NCI-H226 (cell line): ENCODE data around the gene MSI2.

Experiments used
- DNase-seq: peaks from one replicate; pipeline ENCODE4 v3.0.0-alpha.2; 2015

Gene MSI2

DNA sequence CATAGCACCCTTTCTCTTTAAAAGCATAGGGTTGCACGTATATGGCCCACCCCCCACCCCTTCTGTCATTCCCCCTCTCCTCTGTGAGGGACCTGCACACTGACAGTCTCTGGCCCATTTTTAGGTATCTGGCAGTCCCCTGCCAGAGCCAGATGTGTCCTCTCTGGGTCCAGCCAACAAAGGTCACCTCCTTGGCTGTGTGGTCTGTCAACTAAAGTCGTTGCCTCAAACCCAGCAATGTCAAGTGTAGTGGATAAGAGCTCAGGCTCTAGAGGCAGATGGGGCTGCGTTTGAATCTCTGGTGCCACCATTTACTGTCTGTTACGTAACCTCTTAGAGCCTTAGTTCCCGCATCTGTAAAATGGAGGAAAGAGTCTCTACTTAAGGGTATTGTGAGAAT is 211.5 kb downstream of the MSI2 start:
- no peak for DNase-seq

DNA sequence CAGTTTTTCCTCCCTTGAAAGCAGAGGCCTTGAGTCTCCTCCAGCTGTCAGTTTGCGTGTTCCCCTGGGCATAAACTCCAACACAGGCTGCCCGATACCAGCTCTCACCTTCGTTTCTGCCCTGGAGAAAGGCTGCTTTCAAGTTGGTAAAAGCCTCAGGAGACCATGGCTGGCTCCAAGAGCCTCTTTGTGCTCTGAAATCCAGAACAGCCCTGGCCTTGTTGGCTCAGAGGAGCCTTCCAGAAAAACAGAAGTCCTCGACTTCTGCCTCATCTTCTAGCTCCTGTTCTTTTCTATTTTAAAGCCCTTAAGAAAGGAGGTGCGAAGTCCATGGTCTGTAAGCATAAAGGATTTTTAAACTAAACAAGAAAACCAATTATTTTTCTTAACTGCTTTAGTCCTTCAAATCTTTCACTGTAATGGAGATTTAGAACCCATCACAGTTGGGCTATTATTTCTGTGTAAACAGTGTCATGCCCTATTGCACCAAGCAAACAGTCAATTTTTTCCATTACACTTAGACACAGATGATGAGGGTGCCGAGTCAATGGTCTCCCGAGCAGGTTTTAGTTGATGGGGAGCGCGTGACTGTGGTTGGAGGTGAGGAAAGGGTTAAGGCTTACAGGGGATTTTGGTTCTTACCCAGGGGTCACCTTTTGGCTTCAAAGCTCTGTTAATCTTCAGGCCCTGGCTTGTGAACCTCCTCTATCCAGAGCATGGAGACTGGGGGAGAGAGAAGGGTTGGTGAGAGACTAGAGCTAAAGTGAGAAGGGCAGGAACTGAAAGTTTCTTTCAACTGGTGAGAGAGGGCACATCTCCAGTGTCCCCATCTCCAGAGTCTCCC is 212.8 kb downstream of the MSI2 start:
- DNase-seq = no peak

DNA sequence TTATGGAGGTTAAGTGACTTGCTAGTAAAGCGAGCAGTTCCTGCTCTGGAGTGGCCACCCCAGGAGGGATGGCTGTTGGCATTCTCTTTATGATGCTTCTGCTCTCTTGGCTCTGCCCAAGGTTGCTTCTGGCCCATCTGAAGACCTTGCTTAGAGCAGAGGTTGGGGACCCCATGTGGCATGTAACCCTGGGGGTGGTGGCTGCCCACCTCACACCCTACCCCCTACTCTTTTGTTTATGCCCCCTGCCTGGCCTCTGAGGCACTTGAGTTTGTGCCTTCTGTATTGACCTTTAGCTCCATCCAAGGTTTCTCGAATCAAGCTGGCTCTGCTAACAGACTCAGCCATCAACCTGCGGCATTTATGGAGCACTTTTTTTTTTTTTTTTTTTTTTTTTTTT is 214.6 kb downstream of the MSI2 start:
- no peak for DNase-seq

DNA sequence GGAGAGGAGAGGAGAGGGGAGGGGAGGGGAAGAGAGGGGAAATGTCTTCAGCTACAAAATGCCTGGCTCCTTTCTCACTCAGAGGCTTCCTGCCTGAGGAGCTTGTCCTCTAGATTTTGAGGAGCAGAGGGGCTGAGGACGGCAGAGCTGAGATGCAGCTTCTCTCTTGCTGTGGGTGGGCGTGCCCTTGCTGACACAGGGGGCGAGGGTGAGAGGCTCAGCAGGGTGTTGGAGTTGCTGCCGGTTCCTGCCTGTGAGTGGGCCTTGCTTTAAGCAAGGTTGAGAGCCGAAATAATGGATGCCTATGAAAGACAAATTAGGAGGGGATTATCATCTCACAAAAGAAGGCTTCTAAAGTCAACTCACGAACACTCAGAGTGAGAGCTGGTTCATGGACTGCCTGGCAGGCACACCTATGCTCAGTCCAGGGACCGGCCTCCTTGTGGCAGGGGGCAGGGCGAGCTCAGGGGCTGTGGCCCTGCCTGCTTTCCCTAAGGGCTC is 215.6 kb downstream of the MSI2 start:
- no peak for DNase-seq

DNA sequence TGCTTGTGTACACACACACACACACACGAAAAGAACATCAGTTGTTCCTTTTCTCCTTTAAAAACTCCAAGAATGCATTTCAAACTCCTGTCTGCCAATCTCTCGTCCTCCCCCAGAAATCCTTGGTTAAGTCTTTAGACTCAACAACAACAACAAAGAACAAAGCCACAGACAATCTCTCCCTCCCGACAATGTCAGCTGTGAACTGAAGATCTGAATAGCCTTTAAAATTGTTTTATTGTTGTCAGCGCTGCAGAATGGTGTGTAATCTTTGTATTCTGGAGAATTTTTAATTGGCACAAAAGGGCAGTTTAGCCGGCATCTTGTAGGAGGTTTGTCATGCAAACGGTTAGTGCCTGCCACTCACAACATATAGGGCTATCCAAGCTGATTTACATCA is 219.5 kb downstream of the MSI2 start:
- no peak for DNase-seq

DNA sequence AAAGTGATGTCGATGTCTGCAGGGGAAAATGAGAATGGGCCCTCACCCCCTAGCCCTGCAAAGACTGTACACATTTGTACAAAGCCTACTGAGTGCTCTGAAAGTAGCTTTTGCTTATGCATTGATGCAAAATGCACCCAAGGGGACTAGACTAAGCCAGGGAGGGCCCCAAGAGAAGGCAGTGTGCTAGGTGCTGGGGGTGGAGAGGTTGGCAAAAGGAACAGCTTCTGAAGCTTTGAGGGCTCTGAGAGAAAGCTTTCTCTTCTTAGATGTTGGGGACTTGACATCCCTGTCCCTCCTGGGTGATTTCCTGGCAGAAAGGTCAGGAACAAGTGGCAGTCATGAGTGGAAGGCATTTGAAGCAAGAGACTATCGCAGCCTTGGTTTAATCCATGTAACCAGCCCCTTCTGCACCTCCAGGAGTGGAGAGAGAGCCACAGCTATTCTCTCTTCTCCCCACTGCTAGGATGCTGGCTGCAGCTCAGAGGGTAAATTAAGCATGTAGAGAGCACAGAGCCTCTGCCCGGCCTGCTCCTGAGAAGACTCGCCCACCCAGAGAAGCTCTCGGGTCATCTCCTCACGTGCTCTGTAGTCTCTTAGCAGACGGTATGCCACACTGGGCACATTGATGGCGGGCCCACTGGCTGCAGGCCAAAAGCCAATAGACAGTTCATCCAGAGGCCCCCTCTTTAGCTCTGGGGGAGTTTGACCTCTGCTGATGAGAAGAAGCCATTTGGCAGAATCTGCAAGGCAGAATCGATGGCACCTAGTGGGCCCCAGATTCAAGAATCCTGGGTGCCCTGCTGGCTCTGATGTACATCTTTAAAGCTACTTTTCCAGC is 221.4 kb downstream of the MSI2 start:
- no peak for DNase-seq

DNA sequence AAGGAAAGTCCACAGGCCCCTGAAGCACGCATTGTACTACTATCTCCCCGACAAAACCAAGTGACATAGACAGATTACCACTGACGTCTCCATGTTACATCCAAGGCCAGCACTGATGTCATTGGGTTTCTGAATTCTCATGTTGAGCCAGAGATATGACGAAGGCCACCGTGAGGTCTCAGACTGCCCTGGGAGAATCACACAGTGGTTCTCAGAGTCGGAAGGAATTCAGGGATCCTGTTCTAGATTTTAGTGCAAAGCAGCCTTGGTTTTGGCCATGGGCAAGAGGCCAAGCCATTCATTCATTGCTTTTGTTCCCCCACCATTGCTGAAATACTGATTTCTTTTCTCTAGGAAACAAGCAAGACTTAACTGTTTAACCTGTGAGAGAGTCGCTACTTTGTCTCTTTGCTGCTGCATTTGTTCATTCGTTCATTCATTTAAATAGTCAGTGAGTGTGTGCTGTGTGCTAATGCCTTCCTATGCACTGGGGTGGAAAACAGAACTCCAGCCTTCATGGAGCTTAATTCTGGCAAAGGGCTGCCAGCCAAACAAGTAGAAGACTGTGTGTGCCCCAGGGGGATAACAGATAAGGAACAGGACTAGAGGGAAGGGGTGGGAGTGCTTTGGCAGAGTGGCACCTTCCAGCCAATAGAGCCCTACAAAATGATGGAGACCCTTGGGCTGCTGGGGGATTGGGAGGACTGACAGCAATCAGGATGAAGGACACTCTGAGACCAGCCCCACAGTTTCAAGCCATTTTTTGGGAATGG is 222.3 kb downstream of the MSI2 start:
- no peak for DNase-seq

DNA sequence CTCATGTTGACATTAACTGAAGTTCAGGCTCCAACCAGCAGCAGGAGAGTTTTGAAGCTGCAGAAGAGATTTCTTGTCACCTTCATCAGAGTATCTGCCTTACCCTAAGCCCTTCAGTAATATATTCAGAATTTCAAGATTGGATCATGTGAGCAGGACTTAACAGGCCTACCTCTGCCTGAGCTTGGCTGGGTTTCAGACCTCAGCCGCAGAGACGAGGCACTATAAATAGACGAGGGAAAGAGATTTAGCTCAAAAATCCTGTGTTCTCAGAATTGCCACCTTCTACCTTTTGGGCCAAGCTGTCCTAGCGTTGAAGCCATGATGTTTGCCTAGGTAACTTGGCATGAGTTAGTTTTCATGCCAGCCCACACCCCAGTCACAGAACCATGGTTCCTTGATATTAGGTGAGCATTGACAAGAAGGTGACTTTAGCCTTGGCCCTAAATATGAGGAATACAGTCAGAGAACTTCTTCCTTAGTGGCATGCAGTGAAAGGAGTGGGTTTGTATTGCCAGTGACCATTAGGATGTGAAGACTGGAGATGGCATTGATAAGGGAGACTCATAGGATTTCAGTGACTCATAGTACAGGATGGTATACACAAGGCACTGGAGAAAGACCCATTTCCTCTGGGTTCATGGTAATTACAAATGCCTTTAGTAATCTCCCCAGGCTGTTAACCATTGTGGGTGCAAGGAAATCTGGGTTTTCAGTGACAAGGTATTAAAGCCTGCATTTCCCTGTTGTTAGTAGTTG is 224.3 kb downstream of the MSI2 start:
- DNase-seq = peak; percentile 83

DNA sequence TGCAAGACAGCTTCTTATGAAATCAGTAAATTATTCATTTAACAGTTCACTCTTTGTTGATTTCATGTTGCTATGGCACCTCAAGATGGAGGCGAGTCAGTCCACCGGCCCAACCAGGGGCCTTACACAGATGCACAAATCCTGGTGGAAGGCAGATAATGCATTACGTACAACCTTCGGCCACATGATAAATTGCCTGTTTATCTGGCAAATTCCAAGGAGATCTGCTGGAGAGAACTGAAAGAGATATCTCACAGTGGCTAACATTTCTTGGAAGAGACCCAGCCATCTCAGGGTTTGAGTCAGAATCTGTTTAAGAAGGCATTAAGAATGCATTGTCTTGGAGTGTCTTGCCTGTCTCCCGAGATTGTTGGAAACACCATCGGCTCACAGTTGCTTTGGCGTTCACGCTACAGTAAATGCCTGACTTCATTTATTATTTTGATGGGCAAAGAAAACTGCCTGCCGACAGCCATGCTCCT is 225.6 kb downstream of the MSI2 start:
- peak; percentile 100 for DNase-seq

DNA sequence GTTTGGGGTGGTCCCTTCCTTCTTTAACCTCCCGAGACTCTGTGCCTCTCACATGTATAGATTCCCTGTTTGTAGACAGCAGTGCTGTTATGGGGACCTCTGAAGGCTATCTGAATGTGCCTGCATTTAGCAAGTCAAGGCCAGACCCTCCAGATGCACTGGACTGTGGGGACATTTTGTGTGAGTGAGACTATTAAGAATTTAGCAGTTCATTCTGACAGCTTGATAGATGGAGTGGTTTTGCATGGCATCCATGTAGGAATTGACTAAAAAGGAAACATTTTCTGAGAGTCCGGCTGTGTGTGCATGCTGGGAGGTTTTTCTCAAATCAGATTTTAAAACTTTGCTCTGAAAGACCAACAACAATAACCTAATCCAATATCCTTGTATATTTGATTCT is 226.3 kb downstream of the MSI2 start:
- DNase-seq = no peak

DNA sequence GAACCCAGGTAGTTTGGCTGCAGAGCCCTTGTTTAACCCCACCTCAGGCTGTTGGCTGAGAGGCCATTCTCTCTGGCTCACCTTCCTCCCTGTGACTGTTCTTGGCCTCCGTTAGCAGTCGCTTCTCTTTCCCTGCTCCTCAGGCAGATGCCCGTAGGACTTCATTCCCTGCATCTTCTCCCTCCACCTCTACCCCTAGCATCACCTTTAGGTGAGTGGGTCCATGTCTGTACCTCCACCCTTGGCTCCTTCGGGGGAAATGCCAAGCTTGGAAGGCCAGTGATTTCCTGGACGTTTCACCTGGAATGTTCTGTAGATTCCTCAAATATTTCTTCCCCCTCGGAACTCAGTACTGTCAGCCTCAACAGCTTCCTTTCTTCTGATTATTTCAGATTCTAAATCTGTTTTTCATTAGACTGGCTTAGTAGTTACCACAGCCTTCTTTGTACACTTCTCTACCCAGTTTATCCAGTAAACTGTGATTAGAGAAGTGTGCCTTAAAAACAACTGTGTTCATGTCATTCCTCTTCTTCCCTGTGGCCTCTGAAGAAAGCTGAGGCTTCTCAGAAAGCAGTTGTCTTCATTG is 227.9 kb downstream of the MSI2 start:
- DNase-seq = peak; percentile 33

DNA sequence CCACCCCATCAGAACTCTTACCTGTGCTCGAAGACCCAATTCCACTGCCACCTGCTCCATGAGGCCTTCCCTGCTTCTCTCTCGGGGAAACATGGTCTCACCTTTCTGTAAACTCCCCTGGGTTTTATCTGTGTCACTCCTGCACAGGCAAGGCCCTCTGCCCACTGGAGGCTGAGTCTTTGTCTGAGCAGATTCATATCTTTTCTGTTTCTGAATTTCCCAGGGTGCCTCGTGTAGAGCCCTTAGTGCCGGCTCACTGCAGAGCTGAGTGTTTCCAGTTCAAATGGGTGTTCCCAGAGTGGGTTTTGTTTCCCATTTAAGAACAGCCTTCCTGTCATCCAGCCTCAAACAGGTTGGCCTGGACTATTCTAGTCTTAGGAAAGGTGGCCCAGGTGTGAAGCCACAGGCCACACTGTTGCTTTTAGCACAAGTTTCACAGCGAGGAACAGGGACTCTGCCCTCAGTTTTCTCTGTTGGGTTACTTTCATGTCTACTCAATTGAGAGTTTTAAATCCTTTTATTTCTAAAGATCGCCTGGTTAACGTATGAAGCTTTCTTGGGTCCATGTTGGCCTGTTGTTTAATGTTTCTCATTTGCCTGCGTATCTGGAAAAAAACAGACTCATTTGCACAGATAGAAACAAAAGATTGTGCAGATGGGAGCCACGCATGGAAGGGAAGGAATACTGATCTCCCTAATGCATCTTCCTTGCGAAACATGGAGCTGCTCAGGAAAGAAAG is 228.7 kb downstream of the MSI2 start:
- DNase-seq = no peak

DNA sequence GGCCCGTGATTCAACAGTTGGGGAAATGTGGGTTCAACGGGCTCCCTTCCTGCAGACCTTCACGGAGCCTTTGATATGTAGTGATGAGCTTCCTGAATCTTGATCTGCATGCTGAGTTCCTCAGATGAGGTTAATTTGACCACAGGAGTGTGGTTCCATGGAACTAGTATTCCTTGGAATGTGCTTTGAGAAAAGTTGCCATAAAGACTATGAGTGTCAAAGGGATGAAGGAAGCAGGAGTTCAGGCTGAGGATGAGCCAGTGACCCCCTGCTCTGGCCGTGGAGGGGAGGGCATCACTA is 229.2 kb downstream of the MSI2 start:
- no peak for DNase-seq

DNA sequence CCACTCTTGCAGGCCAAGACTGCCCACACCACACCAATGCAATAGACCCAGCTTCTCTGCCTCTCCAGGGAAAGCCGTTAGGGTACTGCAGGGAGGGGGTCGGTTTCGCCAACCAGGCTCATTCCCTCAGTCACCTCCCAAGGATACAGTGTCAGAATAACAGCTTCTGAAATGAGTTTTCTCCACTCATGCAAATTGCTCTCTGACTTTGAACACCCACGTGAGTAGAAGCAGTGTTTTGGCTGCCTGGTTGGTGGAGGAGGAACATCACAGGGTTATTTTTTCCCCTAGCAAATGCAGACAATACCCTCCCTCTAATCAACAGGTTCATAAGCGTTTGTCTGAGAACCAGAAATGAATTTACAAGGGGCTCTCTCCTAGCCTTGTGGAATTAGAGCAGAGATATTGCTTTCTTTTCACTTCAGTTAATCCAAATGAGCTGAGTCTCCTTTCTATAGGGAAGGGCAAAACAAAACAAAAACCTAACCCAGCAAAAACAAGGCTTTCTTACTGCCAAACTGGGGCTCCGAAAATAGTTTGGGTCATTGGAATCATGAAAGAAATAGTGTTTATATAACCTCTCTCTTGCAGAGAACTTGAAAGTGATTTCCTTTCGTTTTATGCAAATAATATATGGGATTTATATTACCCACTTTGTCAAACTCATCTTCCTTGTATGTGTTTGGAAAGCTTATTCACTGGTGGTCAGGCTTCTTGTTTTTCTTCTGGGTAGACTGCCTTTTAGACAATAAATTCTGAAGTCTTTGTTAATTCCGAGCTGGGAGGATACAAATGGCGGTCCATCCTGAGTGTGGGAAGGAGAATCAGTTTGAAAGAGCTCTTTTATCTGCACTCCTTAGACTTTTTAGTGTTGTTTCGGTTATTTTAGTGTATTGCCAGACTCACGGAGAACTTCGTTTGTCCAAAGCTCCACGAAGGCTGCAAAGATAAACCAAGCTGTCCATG is 229.9 kb downstream of the MSI2 start:
- no peak for DNase-seq

DNA sequence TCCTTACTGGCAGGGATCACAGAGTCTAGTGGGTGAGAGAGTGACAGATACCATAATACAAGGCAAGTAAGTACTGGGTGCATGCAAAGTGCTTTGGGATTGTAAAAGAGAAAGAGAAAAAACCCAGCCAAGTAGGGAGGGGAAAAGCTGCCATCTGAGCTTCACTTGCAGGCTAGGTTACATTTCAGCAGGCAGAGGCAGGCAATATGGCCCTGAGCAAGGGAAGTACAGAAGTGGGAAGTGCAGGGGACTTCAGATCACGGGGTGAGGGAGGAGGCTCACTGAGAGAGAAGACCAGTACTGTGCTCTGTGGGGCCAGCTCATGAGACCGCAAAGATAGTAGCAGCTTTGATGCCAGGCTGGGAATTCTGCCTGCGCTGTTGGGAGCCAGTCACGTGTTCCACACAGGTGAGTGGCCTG is 230.6 kb downstream of the MSI2 start:
- DNase-seq = no peak

DNA sequence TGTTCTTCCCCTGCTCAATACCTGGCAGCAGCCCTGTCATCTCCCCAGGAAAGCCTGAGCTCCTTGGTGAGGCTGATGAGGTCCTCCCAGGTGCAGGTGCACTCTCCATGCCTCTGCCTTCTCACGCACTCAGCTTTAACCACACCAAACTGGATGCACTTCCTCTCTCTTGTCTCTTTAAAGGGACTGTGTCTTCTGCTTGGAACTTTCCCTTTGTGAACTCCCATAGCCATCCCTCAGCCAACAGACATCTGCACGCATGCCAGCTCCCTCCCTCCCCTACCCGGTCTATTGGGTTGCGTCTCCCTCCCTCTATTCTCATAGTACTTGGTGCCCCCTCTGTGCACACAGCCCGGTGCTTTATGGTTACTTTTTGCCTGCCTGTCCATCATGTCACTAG is 231.2 kb downstream of the MSI2 start:
- DNase-seq = no peak

DNA sequence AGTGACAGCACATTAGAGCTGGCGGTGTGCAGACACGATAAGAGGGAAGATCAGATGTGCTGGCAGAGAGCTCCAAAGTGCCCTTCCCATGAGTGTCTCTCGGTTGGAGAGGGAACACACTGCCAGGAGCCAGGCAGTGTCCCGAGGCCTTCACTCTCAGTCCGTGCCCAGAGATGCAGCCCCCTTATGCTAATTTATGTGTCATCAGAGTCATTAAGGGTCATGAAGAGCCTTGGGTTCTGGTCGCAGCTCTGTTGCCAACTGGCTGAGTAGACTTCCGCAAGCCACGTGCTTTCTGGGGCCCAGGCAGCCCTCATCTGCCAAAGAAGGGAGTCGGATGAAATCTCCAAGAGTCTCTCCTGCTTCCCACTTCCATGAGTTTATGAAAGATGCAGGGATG is 232.5 kb downstream of the MSI2 start:
- DNase-seq = no peak

DNA sequence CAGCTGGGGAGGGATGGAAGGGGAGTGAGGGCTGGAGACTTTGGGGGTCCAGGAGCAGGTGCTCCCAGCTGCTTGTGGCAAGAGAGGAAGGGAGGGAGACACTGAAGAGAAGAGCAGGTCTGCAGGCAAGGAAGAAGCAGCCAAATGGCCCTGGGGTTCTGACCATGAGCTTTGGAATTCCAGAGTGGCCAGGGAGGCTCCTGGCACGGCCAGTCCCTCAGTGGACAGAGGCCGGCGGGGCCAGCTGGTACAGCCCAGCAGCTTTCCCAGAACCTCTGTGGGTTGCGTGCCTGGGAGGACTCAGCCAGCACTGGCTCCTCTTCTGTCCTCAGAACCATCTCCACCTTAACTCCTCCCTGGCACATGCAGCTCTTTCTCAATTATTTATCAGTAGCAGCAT is 233.0 kb downstream of the MSI2 start:
- DNase-seq = peak; percentile 70

DNA sequence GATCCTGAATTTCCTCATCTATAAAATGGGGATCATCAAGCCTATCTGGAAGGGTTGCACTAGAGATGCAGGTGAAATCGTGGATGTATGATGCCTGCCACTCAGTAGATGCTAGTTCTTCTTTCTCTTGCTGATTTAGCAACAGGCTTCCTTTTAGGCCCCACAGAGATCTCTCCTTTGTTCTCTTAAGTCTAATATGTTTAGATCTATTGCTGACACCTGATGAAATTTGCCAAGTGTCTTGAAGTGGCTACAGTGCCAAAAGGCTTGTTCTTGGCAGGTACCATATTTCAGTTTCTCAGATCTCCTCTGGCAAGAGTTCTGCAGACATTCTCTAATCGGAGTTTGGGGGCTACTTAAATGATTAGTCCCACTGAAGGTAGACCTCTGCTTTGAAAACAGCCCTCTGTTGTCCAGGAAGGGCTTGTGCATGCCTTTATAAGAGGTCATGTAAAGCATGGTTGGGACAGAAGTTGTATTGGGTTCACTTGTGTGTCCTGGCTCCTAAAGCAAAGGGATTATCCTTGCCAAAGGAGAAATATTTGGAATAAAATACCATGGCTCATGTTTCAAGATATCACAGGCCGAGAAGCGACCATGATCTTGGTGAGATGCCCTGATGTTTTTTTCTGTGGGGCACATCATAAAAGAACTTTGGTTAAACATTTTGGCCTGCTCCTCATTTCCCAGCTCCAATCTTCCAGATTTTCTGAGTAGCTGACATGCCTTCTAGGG is 234.0 kb downstream of the MSI2 start:
- no peak for DNase-seq
